Measurements from ENCODE around the gene HSF2. TPM values are rescaled to one million over a fixed set of nuclear protein-coding genes. Genes with fewer than 3 reads are reported as not detected.

Gene HSF2
- 10 to 100 TPM in 2 of 4 donors, 1 to 10 TPM in 2; 2.3 to 17.0 (median 10.5) TPM for total RNA-seq

DNA sequence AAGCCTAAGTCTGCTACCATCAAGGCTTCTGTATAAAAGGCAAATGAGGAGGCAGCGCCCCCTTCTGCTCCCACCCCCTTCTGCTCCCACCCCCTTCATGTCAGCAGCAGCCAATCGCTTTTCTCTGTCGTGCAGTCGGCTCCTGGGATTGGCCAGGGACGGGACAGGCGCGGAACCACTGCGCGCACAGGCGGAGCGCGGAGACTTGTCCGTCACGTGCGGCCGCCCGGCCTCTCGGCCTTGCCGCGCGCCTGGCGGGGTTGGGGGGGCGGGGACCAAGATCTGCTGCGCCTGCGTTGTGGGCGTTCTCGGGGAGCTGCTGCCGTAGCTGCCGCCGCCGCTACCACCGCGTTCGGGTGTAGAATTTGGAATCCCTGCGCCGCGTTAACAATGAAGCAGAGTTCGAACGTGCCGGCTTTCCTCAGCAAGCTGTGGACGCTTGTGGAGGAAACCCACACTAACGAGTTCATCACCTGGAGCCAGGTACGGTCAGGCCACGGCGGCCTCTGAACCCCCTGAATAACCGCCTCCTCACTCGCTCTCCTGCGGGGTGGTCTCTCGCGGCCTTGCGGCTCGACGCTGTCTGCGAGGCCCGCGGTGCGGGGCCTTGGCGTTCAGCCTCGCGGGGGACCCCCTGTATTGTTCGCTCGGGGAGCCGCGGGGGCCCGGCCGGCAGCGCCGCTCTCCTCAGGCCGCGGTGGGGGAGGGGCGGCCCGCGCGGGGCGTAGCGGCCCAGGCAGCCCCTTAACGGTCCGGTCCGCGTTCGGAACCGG, at the start of gene HSF2:
HSF2 (plus strand) TSS at position 305 of the 773 bp plus-strand sequence; CDS start at position 391, 86 bp downstream.
- 0% methylated on average over 1 to 40 of the region's 82 CpGs for WGBS, 2 donors
- Histone ChIP-seq H3K27me3 (no peaks in the 10 kb centered on the region), H3K27ac (peak within 1 kb of the TSS; percentile 86 to 94 (median 88)), H3K4me1 (peaks cover 5 to 32% (median 12%) of the 10 kb centered on the region in 3 donors), H3K9me3 (no peaks in the 10 kb centered on the region), H3K36me3 (no peaks in the 10 kb centered on the region), H3K4me3 (peak within 1 kb of the TSS; percentile 68 to 97 (median 87))
- intact Hi-C loops (cut with DNase I): no loop called here
- TF ChIP-seq POLR2A (IDR thresholded peaks at IDR 0.05): peak in 2 of 4 donors; percentile 19 to 70
- TF ChIP-seq CTCF (IDR thresholded peaks at IDR 0.05): peak in 2 of 6 experiments; percentile 11 to 23
- DNase-seq: peak; percentile 76

GRCh38 chr6:122352981-122353664, 46.3 kb upstream of the HSF2 start:
- Histone ChIP-seq H3K4me3 (no peak overlapping the region), H3K9me3 (no peaks in the 10 kb centered on the region), H3K27me3 (no peaks in the 10 kb centered on the region), H3K4me1 (no peaks in the 10 kb centered on the region), H3K36me3 (no peaks in the 10 kb centered on the region), H3K27ac (no peak overlapping the region)
- no peak for DNase-seq
- intact Hi-C loops (cut with DNase I): no loop called here
- TF ChIP-seq CTCF (IDR thresholded peaks at IDR 0.05): no peak
- TF ChIP-seq POLR2A (IDR thresholded peaks at IDR 0.05): no peak

DNA sequence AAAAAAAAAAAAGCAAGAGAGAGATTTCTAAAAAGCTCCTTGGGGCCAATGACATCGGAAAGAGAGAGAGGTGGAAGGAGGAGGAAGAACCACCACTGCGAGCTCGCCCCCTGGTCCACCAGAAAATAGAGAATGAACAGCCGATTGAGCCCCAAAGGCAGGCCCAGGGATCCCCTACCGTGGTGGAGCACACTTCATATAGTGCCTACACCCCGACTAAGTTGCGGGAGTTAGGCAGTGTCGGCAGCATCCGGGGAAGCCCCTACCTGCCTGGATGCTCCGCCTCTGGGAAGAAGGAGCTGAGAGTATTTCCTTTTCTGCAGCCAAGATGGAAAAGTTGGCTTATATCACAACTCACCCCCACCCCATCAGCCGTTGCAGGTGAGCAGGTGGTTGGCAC, 38.6 kb upstream of the HSF2 start:
- no peak for DNase-seq
- no peaks in the 10 kb centered on the region for H3K36me3 ChIP-seq
- peaks cover 0 to 13% (median 0%) of the 10 kb centered on the region in 3 donors for H3K4me1 ChIP-seq
- no peaks in the 10 kb centered on the region for H3K9me3 ChIP-seq
- H3K27ac ChIP-seq: no peak overlapping the region
- WGBS, 2 donors: 79 to 83% methylated on average over 9 to 10 of the region's 11 CpGs
- H3K27me3 ChIP-seq: no peaks in the 10 kb centered on the region
- no peak for TF ChIP-seq POLR2A (IDR thresholded peaks at IDR 0.05)
- TF ChIP-seq CTCF (IDR thresholded peaks at IDR 0.05): no peak
- intact Hi-C loops (cut with DNase I): no loop called here
- H3K4me3 ChIP-seq: no peak overlapping the region

DNA sequence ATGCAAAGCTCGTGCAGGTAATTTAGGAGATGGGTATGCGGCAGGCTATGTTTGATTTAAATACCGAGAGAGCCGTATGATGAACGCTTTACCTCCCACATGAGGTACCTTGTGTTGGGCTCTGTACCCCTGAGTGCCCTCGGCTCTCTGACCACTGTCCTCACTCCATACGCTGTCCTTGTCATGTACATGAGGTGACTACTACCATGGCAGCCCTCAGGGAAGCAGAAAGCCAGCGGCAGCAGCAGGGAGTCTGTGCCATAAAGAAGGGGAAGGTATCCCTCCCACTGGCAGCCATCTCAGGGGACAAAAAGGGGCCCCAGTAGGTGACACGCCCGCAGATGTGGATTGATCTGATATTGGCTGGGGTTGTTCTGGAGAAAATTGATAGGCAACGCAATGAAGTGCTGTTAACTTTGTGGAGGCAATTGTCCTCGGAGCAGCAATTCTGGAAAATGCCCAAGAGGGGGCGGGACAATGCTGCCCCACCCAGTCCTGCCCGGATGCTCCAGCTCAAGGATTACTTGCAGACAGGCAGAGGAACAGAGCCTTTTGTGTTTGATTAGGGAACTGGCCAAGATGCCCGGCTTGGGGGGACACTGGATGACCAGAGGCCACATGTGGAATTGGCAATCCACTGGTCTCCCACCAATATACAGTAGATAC, 38.0 kb upstream of the HSF2 start:
- 79 to 82% methylated on average over 11 to 13 of the region's 15 CpGs for WGBS, 2 donors

More for the DNA sequence above, 38.0 kb upstream of the HSF2 start:
- intact Hi-C loops (cut with DNase I): no loop called here
- H3K27me3 ChIP-seq: no peaks in the 10 kb centered on the region
- no peak overlapping the region for H3K4me3 ChIP-seq
- no peak overlapping the region for H3K27ac ChIP-seq
- no peak for DNase-seq
- peaks cover 0 to 15% (median 0%) of the 10 kb centered on the region in 3 donors for H3K4me1 ChIP-seq
- H3K9me3 ChIP-seq: no peaks in the 10 kb centered on the region
- TF ChIP-seq POLR2A (IDR thresholded peaks at IDR 0.05) (no peak), CTCF (IDR thresholded peaks at IDR 0.05) (no peak)
- H3K36me3 ChIP-seq: no peaks in the 10 kb centered on the region

Data from esophagus squamous epithelium (tissue), 5 donors.